OCI-M2 (cell line): Measurements from ENCODE around the gene SRSF6.
"Not testable (repeated sequence)": the region's sequence is repeated elsewhere in the genome, so short reads cannot be mapped to it uniquely, and the experiment has no call there.

Experiments used
- DNase-seq: peaks from one replicate; lab custom pipeline; 2025; ENCODE audit not compliant: unreplicated experiment; lab: John Stamatoyannopoulos, UW

SRSF6 gene

GRCh38 chr20:43473381-43473704, 15.6 kb downstream of the SRSF6 start:
- DNase-seq, result no peak

- DNase-seq, result no peak
Measured at GRCh38 chr20:43477193-43477592, 19.5 kb downstream of the SRSF6 start.

GRCh38 chr20:43477619-43478018, 19.9 kb downstream of the SRSF6 start:
- no peak for DNase-seq

GRCh38 chr20:43490038-43490437, 32.3 kb downstream of the SRSF6 start:
- no peak for DNase-seq

GRCh38 chr20:43492101-43492500, 34.4 kb downstream of the SRSF6 start:
- DNase-seq, result no peak

GRCh38 chr20:43495388-43495787, 37.7 kb downstream of the SRSF6 start:
- DNase-seq, result no peak

- DNase-seq, result not testable (repeated sequence)
Measured at GRCh38 chr20:43502021-43502420, 44.3 kb downstream of the SRSF6 start.

GRCh38 chr20:43506238-43506637, 48.5 kb downstream of the SRSF6 start:
- no peak for DNase-seq

- no peak for DNase-seq
Measured at GRCh38 chr20:43507150-43508080, 49.7 kb downstream of the SRSF6 start, which contains the start of gene L3MBTL1. Gene L3MBTL1 (plus strand): TSS chr20:43507697. CDS start chr20:43513504, 5,807 bp downstream.

GRCh38 chr20:43508106-43508505, 50.4 kb downstream of the SRSF6 start:
- DNase-seq, result no peak

- no peak for DNase-seq
Measured at GRCh38 chr20:43508604-43509040, 50.9 kb downstream of the SRSF6 start.

- DNase-seq, result no peak
Measured at GRCh38 chr20:43511879-43512278, 54.2 kb downstream of the SRSF6 start.

- no peak for DNase-seq
Measured at GRCh38 chr20:43513372-43513930, 55.8 kb downstream of the SRSF6 start.
